T47D (cell line): Measurements from ENCODE around the gene FAM13A.
"Not testable (repeated sequence)": the region's sequence is repeated elsewhere in the genome, so short reads cannot be mapped to it uniquely, and the experiment has no call there.

Experiments used
- DNase-seq, 2 experiments: peaks; one replicate each; pipeline versions ENCODE4 v3.0.0 to v3.0.0-alpha.2; 2011 to 2012; ENCODE audit warnings: low read depth in 1 of 2, low spot score in 1 of 2
- JUND ChIP-seq: IDR thresholded peaks from 2 replicates; pipeline ENCODE4 v1.6.1; 2012; ENCODE audit warnings: low read depth
- in situ Hi-C: cut with HindIII; loops from 2 replicates; pipeline ENCODE4 v1.10.0; 2016; ENCODE audit warnings: low sequenced_read_pairs, low pct_unique_long_range_greater_than_20kb

Gene FAM13A

GRCh38 chr4:88919056-88919455 lies 137.9 kb downstream of the FAM13A start:
- peak in 1 of 2 experiments; percentile 21 for DNase-seq
- in situ Hi-C loops: no loop called here
- TF ChIP-seq JUND: no peak

- in situ Hi-C loops, DNase-seq: not testable (repeated sequence)
Observed at GRCh38 chr4:88913181-88913580, 143.8 kb downstream of the FAM13A start.

DNA sequence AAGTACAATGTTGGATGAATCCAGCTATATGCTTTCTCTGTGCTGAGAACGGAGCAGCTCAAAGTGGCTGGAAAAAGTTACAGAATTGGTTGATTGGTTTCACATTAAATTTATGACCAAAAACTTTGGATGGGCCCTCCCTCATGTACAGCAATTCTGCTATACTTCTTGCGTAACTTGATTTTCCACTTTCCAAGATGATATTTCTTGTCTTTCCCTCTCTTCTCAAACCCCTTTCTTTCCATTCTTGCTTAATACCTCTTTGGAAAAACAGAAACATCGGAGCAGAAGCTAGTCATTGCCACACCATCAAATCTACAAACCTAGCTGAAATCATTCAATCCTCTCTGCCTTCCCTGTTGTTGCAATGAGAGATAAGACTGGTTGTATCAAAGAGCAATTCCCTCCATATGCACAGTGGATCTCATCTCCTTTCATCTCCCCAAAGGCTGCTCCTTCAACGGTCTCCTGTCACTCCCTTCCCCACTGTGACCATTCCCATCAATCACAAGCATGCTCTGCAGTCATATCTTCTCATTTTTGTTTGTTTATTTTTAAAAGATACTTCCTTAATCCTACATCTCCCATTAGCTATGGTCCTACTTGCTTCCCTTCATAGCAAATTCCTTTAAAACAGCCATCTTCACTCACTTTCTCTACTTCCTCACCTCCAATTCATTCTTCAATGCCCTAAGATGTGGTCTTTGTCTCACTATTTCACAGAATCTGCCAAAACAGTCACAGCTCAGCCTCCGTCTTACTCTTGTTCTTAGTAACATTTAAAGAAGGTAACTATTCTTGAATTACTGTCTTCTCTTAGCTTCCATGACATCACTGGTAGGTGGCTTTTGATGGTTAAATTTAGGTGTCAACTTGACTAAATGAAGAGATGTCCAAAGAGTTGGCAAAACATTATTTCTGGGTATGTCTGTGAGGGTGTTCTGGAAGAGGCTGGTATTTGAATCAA lies 145.5 kb downstream of the FAM13A start:
- DNase-seq: no peak
- in situ Hi-C loops: no loop called here
- no peak for TF ChIP-seq JUND

DNA sequence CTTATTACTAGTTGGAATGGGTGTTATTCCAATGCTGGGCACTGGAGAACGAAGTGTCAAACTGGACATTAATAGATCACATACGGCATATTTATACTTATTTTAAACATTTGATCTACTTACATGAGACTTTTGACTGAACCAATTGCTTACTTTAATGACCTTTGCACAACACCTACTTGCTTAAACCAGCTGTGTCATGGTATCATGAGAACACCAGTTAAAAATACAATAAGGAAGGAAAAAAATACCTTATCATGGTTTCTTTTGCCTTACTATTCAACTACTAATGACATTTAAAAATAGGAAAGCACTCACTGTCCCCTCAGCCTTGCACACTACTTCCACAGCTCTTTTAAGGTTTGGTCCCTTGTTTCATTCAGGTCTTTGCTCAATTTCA lies 146.9 kb downstream of the FAM13A start:
- no peak for TF ChIP-seq JUND
- no peak for DNase-seq

DNA sequence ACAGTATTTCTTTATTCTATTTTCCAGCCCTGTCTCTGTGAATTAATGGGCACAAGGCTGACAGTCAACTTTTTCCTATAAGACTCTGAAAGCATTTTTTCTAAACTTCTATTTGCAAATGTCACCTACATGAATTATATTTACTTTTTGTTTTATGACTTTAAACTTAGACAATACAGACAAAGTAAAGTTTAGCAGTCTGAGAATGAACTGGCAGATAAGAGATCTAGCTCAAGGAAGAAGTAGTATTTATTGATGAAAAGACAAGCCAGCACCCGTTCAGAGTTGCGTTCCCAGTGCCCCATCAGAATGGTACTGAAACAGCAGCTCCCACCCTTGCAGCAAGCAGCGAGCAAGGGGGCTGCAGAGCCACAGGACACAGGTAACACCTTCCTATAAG lies 148.5 kb downstream of the FAM13A start:
- TF ChIP-seq JUND: no peak
- peak in 1 of 2 experiments; percentile 32 for DNase-seq
- in situ Hi-C loops: no loop called here

More for the DNA sequence above, 146.9 kb downstream of the FAM13A start:
- in situ Hi-C loops: no loop called here

GRCh38 chr4:88908003-88908402 lies 149.0 kb downstream of the FAM13A start:
- TF ChIP-seq JUND: no peak
- DNase-seq: no peak
- in situ Hi-C loops: no loop called here

- no peak for TF ChIP-seq JUND
- DNase-seq: no peak
- in situ Hi-C loops: no loop called here
Observed at GRCh38 chr4:88907478-88907877, 149.5 kb downstream of the FAM13A start.

DNA sequence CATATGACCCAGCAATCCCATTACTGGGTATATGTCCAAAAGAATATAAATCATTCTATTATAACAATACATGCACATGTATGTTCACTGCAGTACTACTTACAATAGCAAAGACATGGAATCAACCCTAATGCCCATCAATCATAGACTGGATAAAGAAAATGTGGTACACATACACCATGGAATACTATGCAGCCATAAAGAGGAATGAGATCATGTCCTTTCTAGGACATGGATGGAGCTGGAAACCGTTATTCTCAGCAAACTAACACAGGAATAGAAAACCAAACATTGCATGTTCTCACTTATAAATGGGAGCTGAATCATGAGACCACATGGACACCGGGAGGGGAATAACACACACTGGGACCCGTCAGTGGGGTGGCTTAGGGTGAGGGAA lies 152.7 kb downstream of the FAM13A start:
- in situ Hi-C loops: not testable (repeated sequence)

DNA sequence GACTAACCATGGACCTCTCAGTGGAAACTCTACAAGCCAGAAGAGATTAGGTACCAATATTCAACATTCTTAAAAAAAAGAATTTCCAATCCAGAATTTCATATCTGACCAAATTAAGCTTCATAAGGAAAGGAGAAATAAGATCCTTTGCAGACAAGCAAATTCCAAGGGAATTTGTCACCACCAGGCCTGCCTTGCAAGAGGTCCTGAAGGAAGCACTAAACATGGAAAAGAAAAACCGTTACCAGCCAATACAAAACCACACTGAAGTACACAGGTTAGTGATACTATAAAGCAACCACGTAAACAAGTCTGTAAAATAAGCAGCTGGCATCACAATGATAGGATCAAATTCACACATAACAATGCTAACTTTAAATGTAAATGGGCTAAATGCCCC lies 156.6 kb downstream of the FAM13A start:
- TF ChIP-seq JUND: no peak
- DNase-seq: no peak
- in situ Hi-C loops: no loop called here

More for the DNA sequence above, 152.7 kb downstream of the FAM13A start:
- DNase-seq: not testable (repeated sequence)

DNA sequence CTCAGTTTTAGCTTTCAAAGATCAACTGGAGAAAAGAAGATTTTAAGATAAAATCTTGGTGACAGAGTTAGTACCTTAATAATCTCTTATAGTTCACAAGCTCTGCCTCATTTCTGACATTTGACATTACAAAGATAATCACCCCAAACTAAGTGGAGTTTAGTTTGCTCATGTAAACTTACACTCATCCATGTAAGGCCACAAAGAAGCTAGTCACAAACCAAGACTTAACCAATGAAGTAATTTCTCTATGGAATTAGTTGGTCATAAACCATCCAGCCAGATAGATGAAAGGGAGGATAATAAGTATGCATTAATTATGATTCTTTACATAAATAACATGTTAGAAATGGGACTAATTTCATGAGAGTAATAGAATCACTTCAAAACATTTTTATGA lies 159.2 kb downstream of the FAM13A start:
- no peak for TF ChIP-seq JUND

GRCh38 chr4:88897180-88897579 lies 159.8 kb downstream of the FAM13A start:
- no peak for TF ChIP-seq JUND
- no peak for DNase-seq
- in situ Hi-C loops: no loop called here

More for the DNA sequence above, 159.2 kb downstream of the FAM13A start:
- no peak for DNase-seq
- in situ Hi-C loops: no loop called here

DNA sequence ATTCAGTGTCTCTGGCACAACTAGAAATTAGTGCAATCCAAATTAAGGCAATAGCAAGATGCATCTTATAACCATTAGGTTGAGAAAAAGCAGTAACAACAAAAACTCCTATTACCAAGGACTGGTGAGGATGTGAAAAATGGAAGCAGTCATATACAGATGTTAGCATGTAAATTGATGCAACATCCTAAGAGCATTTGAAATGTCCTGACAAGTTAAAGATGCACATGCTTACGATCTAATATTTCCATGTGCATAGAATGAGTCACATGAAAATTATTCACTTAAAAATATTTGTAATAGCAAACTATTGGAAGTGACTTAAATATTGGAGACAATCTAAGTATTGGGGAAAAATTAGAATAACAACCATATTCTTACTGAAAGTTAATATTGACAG lies 163.0 kb downstream of the FAM13A start:
- in situ Hi-C loops: no loop called here
- TF ChIP-seq JUND: no peak
- no peak for DNase-seq

DNA sequence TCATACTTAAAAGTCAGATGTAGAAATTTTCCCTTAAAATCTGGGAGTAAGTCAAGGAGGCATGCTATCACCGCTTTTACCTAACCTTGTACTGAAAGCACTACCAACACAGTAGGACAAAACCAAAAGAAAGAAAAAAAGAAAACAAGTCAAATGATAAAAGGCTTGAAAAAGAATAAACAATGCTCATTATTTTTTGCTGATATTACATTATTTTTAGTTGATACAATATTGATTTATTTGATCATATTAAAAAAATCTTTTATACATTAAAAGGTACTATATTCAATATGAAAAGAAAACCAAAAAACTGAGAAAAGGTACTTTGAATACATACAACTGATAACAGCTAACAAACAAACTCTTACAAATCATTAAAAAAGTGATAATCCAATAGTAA lies 164.3 kb downstream of the FAM13A start:
- TF ChIP-seq JUND: no peak
- in situ Hi-C loops: no loop called here

More for the DNA sequence above, 164.3 kb downstream of the FAM13A start:
- DNase-seq: no peak
